HG02623 (cell line): ENCODE results near the gene EHMT1.
"Not testable (repeated sequence)": the region's sequence is repeated elsewhere in the genome, so short reads cannot be mapped to it uniquely, and the experiment has no call there.

Experiments used
- ATAC-seq: cut with Tn5 transposase; IDR thresholded peaks from one replicate; pipeline ENCODE4 v1.9.1; 2021; ENCODE audit warnings: moderate library complexity; ENCODE audit not compliant: unreplicated experiment

EHMT1 gene

GRCh38 chr9:137880160-137880975 is 261.6 kb downstream of the EHMT1 start:
- no peak for ATAC-seq

DNA sequence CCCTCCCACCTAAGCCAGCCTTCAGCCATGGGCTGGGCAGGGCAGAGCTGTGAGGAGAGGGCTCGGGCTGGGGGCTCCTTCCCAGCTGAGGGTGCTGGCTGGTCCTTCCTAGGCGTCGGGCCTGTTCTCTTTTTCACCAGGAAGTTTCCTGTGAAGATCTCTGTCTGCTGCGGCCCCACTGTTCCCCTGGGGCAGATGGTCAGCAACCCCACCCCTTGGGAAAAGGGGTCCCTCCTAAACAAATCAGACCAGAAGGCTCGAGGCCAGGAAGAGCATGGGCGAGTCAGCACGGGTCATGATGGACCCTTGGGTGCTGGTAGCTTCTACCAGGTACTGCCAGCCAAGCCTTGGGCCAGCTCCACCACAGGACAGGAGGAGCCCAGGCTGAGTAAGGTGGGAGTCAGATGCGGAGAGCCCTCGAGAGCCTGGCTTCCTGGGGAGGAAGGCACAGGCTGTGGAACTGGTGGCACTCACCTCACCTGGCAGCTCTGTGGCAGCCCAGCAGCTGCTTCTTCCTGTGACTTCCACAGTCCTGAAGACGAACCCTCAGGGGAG is 262.2 kb downstream of the EHMT1 start:
- no peak for ATAC-seq

- ATAC-seq: no peak
Measured at GRCh38 chr9:137881591-137882505, 263.0 kb downstream of the EHMT1 start.

GRCh38 chr9:137882506-137882821 is 263.7 kb downstream of the EHMT1 start:
- no peak for ATAC-seq

GRCh38 chr9:137883977-137884376 is 265.2 kb downstream of the EHMT1 start:
- not testable (repeated sequence) for ATAC-seq

- ATAC-seq: not testable (repeated sequence)
Measured at GRCh38 chr9:137884547-137884946, 265.7 kb downstream of the EHMT1 start.

DNA sequence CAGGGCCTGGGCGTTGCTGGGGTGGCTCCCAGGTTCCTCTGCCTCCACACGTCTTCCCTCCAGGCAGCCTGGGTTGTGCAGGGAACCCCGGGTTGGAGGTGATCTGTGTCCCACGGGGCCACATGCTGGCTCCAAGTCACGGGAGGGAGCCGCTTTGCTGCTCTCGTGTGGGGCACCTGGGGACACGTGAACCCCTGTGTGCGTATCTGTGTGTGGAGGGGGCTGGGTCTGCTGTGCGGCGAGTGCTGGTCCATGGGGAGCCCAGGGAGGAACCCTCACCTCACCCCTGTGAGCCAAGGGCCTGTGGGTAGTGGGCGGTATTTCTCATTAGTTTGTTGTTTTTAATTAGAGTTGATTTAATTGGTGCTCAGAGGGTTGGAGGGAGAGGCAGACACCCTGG is 266.3 kb downstream of the EHMT1 start:
- not testable (repeated sequence) for ATAC-seq
